BLaER1 treated with 17β-estradiol and CSF1 and Interleukin-3, amounts not matched to agents 10 nM and 100 nM (cell line): ENCODE results near the gene COMMD6.
A peak's percentile ranks its signal among the peaks of the same experiment; 100 is the strongest.

ENCODE experiments used
- H3K27ac ChIP-seq, 11 experiments: shearing (Covaris generic); formaldehyde crosslinking; 2 replicates each; pipeline ENCODE4 v1.8.1; 2022
- H3K27me3 ChIP-seq, 11 experiments: shearing (Covaris generic); formaldehyde crosslinking; 2 replicates each; pipeline ENCODE4 v1.8.1; 2022
- H3K36me3 ChIP-seq, 11 experiments: shearing (Covaris generic); formaldehyde crosslinking; 2 replicates each; pipeline ENCODE4 v1.8.1; 2022
- H3K4me1 ChIP-seq, 10 experiments: shearing (Covaris generic); formaldehyde crosslinking; 2 replicates each; pipeline ENCODE4 v1.8.1; 2022
- H3K4me2 ChIP-seq, 11 experiments: shearing (Covaris generic); formaldehyde crosslinking; 2 replicates each; pipeline ENCODE4 v1.8.1; 2022
- H3K4me3 ChIP-seq, 10 experiments: shearing (Covaris generic); formaldehyde crosslinking; 2 replicates each; pipeline ENCODE4 v1.8.1; 2022
- H3K9ac ChIP-seq, 11 experiments: shearing (Covaris generic); formaldehyde crosslinking; 2 replicates each; pipeline ENCODE4 v1.8.1; 2022
- H3K9me3 ChIP-seq, 11 experiments: shearing (Covaris generic); formaldehyde crosslinking; replicated peaks in 1 of 11; 2 replicates each; pipeline ENCODE4 v1.8.1; 2022
- H4K20me1 ChIP-seq, 11 experiments: shearing (Covaris generic); formaldehyde crosslinking; 2 replicates each; pipeline ENCODE4 v1.8.1; 2022
- Cebpa-rat ChIP-seq, 11 experiments: shearing (Covaris generic); IDR thresholded peaks; 2 replicates each; pipeline ENCODE4 v1.8.1; 2022

COMMD6 gene

GRCh38 chr13:75537401-75538365, at the start of gene COMMD6:
Gene COMMD6 (minus strand): TSS chr13:75537841. CDS start chr13:75537805, 36 bp downstream.
- H3K4me3 ChIP-seq: peak within 1 kb of the TSS; percentile 75 to 97 (median 80)
- H3K4me1 ChIP-seq: peaks cover 33 to 72% (median 47%) of the 10 kb centered on the region in 10 experiments
- 0 out of 22 replicates have a peak, but pooled peaks cover 0 to 7% (median 0%) of the 10 kb centered on the region in 11 experiments for H4K20me1 ChIP-seq
- H3K4me2 ChIP-seq: peak within 1 kb of the TSS; percentile 78 to 94 (median 89)
- H3K36me3 ChIP-seq: peaks cover 25 to 38% (median 34%) of the 10 kb centered on the region in 11 experiments
- peaks cover 0 to 8% (median 0%) of the 10 kb centered on the region in 11 experiments; a peak in 1 of 22 replicates for H3K9me3 ChIP-seq
- TF ChIP-seq Cebpa-rat (IDR thresholded peaks at IDR 0.05): no peak
- H3K27ac ChIP-seq: peak within 1 kb of the TSS; percentile 84 to 94 (median 89)
- H3K27me3 ChIP-seq: no peaks in the 10 kb centered on the region
- H3K9ac ChIP-seq: peak within 1 kb of the TSS; percentile 77 to 87 (median 85)

DNA sequence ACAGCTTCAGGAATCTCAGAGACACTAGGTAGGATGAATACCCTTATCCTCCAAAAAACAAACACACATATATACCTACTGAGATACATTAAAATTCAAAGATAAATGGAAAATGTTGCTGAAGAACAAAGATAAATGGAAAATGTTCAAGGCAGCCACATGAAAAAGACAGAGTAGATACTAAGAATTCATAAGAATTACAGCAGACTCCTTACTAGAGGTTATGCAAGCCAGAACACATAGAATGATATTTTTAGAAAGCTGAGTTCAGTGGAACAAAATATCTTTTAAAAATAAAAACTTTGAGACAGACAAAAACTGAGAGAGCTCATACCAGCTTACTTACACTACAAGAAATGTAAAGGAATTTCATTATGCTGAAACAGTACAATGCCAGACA, 47.5 kb upstream of the COMMD6 start:
- no peak for TF ChIP-seq Cebpa-rat (IDR thresholded peaks at IDR 0.05)
- Histone ChIP-seq H3K27me3 (no peaks in the 10 kb centered on the region), H3K4me3 (no peak overlapping the region), H3K4me1 (peaks cover 0 to 6% (median 0%) of the 10 kb centered on the region in 10 experiments; a peak in 1 of 20 replicates), H3K4me2 (no peak overlapping the region), H3K36me3 (peaks cover 50 to 69% (median 61%) of the 10 kb centered on the region in 11 experiments), H4K20me1 (no peaks in the 10 kb centered on the region), H3K9ac (no peak overlapping the region), H3K9me3 (peaks cover 14 to 35% (median 22%) of the 10 kb centered on the region in 11 experiments), H3K27ac (no peak overlapping the region)

DNA sequence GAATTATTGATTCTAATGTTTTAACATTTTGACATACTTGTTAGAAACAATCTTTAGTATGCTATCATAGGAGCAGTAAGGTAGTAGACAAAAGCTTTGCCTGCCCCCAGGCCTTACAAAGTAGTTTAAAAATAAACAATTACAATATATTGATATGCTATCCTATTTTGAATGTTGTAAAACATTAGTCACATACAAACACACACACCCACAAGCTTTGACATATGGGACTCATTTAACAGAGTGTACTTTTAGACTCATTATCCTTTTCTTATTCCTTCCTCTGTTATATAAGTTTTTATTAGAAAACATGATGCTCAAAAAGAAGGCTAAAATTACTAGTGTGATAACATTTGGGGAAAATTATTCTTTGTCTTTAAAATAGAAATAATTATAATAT, 45.5 kb upstream of the COMMD6 start:
- H3K4me3 ChIP-seq: no peak overlapping the region
- TF ChIP-seq Cebpa-rat (IDR thresholded peaks at IDR 0.05): no peak
- peaks cover 14 to 28% (median 18%) of the 10 kb centered on the region in 11 experiments for H3K9me3 ChIP-seq
- H4K20me1 ChIP-seq: no peaks in the 10 kb centered on the region
- H3K9ac ChIP-seq: no peak overlapping the region
- no peak overlapping the region for H3K4me2 ChIP-seq
- no peak overlapping the region for H3K27ac ChIP-seq
- peaks cover 0 to 6% (median 0%) of the 10 kb centered on the region in 10 experiments; a peak in 2 of 20 replicates for H3K4me1 ChIP-seq
- no peaks in the 10 kb centered on the region for H3K27me3 ChIP-seq
- peaks cover 38 to 64% (median 48%) of the 10 kb centered on the region in 11 experiments for H3K36me3 ChIP-seq

DNA sequence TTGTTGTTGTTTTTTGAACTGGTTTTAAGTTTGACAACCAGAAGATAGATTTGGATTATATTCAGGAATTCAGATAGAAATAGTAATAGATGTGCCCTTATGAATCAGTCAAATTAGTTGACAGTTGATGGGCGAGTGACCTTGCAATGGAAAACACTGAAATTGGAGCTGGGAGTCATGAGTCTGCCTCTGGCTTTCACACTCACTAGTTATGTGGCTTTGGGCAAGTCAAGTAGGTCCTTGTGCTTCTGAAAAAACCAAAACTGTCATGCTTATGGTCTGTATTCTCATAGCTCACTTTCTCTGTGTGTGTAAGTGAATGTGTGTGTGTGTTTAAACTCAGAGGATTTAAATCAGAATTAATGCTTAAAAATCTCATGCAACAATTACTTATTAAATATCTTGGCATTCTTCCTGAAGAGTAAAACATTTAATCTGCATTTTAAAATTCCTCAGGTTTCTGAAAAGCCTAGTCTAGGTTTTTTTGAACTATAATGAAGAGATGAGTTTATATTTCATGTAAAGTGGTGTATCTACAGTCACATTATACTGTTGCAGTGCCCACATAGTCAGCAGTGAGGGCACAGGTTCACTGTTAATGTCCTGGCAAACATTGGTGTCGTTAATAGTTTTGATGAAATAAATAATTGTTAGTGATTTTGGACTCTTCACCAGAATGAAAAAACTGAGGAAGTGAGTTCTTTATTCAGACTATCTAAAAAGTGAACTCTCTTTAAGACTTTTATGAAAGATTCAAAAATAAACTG, 44.4 kb upstream of the COMMD6 start:
- no peaks in the 10 kb centered on the region for H3K27me3 ChIP-seq
- no peak overlapping the region for H3K9ac ChIP-seq
- no peak for TF ChIP-seq Cebpa-rat (IDR thresholded peaks at IDR 0.05)
- peaks cover 14 to 28% (median 18%) of the 10 kb centered on the region in 11 experiments for H3K9me3 ChIP-seq
- no peaks in the 10 kb centered on the region for H4K20me1 ChIP-seq
- no peak overlapping the region for H3K4me2 ChIP-seq
- peaks cover 34 to 69% (median 44%) of the 10 kb centered on the region in 11 experiments for H3K36me3 ChIP-seq
- H3K27ac ChIP-seq: no peak overlapping the region
- no peak overlapping the region for H3K4me3 ChIP-seq
- H3K4me1 ChIP-seq: peaks cover 0 to 8% (median 0%) of the 10 kb centered on the region in 10 experiments; a peak in 1 of 20 replicates

DNA sequence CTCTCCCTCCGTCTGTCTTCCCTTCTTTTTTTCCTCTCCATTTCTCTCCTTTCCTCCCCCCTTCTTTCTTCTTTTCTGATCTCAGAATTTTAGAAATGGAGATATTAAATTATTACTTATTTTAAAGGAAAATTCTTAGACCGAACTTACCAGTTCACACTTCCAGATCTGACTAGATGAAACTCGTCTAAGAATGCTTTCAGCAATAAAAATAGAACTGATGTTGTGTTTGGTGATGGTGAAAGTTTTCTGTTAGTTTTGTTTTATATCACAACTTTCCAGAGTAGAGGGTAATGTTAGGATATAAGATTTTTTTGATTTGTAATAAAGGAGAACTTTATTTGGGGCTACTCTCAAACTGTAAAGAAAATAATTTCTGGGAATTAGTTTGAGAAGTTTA, 41.9 kb upstream of the COMMD6 start:
- Histone ChIP-seq H3K9ac (no peak overlapping the region), H4K20me1 (no peaks in the 10 kb centered on the region), H3K36me3 (peaks cover 54 to 82% (median 66%) of the 10 kb centered on the region in 11 experiments), H3K4me1 (peaks cover 0 to 8% (median 0%) of the 10 kb centered on the region in 10 experiments; a peak in 1 of 20 replicates), H3K27me3 (no peaks in the 10 kb centered on the region), H3K4me3 (no peak overlapping the region), H3K27ac (no peak overlapping the region), H3K9me3 (peaks cover 10 to 25% (median 13%) of the 10 kb centered on the region in 11 experiments), H3K4me2 (no peak overlapping the region)
- TF ChIP-seq Cebpa-rat (IDR thresholded peaks at IDR 0.05): no peak

- no peak overlapping the region for H3K27ac ChIP-seq
- peaks cover 60 to 94% (median 81%) of the 10 kb centered on the region in 11 experiments for H3K36me3 ChIP-seq
These were observed 31.9 kb upstream of the COMMD6 start for GRCh38 chr13:75569576-75569975.

GRCh38 chr13:75566658-75567057, 29.0 kb upstream of the COMMD6 start:
- H3K9me3 ChIP-seq: no peaks in the 10 kb centered on the region
- H3K4me2 ChIP-seq: no peak overlapping the region
- peaks cover 41 to 94% (median 70%) of the 10 kb centered on the region in 11 experiments for H3K36me3 ChIP-seq
- H3K4me3 ChIP-seq: no peak overlapping the region
- no peaks in the 10 kb centered on the region for H3K4me1 ChIP-seq
- H4K20me1 ChIP-seq: no peaks in the 10 kb centered on the region
- H3K9ac ChIP-seq: no peak overlapping the region
- no peak overlapping the region for H3K27ac ChIP-seq
- H3K27me3 ChIP-seq: no peaks in the 10 kb centered on the region
- TF ChIP-seq Cebpa-rat (IDR thresholded peaks at IDR 0.05): no peak

More at GRCh38 chr13:75569576-75569975, 31.9 kb upstream of the COMMD6 start:
- Histone ChIP-seq H3K4me2 (no peak overlapping the region), H4K20me1 (no peaks in the 10 kb centered on the region), H3K4me3 (no peak overlapping the region), H3K9me3 (peaks cover 0 to 14% (median 5%) of the 10 kb centered on the region in 11 experiments; a peak in 7 of 22 replicates), H3K9ac (no peak overlapping the region), H3K4me1 (no peaks in the 10 kb centered on the region), H3K27me3 (no peaks in the 10 kb centered on the region)
- no peak for TF ChIP-seq Cebpa-rat (IDR thresholded peaks at IDR 0.05)

DNA sequence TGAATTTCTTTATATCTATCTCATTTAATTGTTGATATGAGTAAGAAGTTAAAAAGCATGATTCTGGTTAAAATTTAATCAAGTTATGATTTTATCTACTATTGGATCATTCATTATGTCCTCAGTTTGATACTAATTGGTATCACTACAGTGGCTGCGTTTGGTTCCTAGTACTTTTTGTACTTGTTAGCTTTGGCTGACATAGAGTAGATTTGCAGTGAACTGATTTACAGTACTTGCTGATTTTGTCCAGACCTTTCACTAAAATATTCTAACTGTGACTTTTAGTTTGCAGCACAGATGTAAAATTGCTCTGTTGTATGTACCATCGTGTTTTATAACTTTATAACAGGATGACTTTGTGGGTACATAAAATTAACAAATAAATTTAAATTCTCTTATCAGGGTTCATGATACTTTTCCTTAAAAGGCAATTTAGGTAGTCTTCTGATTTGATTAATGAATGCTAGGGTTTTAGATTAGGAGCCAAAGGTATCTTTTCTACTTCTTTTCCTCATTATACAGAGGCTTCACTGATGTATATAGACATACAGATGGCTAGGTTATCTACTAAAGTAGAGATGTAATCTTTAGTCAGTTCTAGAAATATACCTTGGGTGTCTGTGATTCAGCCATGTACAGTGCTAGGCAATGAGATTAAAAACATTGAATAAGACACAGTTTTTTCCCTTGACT, 20.7 kb upstream of the COMMD6 start:
- no peak for TF ChIP-seq Cebpa-rat (IDR thresholded peaks at IDR 0.05)
- peaks cover 0 to 5% (median 0%) of the 10 kb centered on the region in 11 experiments; a peak in 3 of 22 replicates for H4K20me1 ChIP-seq
- H3K4me2 ChIP-seq: peak overlapping the region in 6 of 11 experiments; percentile 9 to 32 (median 16); a peak in 7 of 22 replicates
- H3K9ac ChIP-seq: no peak overlapping the region
- no peak overlapping the region for H3K27ac ChIP-seq
- peaks cover 10 to 71% (median 51%) of the 10 kb centered on the region in 11 experiments for H3K36me3 ChIP-seq
- no peak overlapping the region for H3K4me3 ChIP-seq
- no peaks in the 10 kb centered on the region for H3K27me3 ChIP-seq
- H3K4me1 ChIP-seq: peaks cover 0 to 26% (median 9%) of the 10 kb centered on the region in 10 experiments; a peak in 17 of 20 replicates
- H3K9me3 ChIP-seq: no peaks in the 10 kb centered on the region
